RPMI8226 (cell line): ENCODE results near the gene PHACTR2.
"Not testable (repeated sequence)": the region's sequence is repeated elsewhere in the genome, so short reads cannot be mapped to it uniquely, and the experiment has no call there.

Experiments used
- DNase-seq: peaks from one replicate; pipeline ENCODE4 v3.0.0-alpha.2; 2015

Gene PHACTR2

GRCh38 chr6:143677891-143678791 is at the start of gene PHACTR2:
PHACTR2 (plus strand) TSS chr6:143677965; CDS start chr6:143678164, 199 bp downstream.
- no peak for DNase-seq

- DNase-seq: no peak
Observed at GRCh38 chr6:143629104-143630080, 48.4 kb upstream of the PHACTR2 start.

GRCh38 chr6:143631196-143631595 is 46.6 kb upstream of the PHACTR2 start:
- not testable (repeated sequence) for DNase-seq

- no peak for DNase-seq
Observed at GRCh38 chr6:143632894-143633293, 44.9 kb upstream of the PHACTR2 start.

GRCh38 chr6:143634486-143634885 is 43.3 kb upstream of the PHACTR2 start:
- no peak for DNase-seq

GRCh38 chr6:143637691-143638090 is 40.1 kb upstream of the PHACTR2 start:
- DNase-seq: no peak

- DNase-seq: no peak
Observed at GRCh38 chr6:143642403-143642802, 35.4 kb upstream of the PHACTR2 start.

GRCh38 chr6:143647191-143647590 is 30.6 kb upstream of the PHACTR2 start:
- DNase-seq: no peak

GRCh38 chr6:143647732-143648131 is 30.0 kb upstream of the PHACTR2 start:
- no peak for DNase-seq

GRCh38 chr6:143649319-143649718 is 28.4 kb upstream of the PHACTR2 start:
- not testable (repeated sequence) for DNase-seq

- not testable (repeated sequence) for DNase-seq
Observed at GRCh38 chr6:143651328-143651727, 26.4 kb upstream of the PHACTR2 start.

GRCh38 chr6:143652841-143653331 is 24.9 kb upstream of the PHACTR2 start:
- no peak for DNase-seq

GRCh38 chr6:143655541-143655940 is 22.2 kb upstream of the PHACTR2 start:
- DNase-seq: no peak

GRCh38 chr6:143656026-143656425 is 21.7 kb upstream of the PHACTR2 start:
- no peak for DNase-seq

GRCh38 chr6:143657809-143658208 is 20.0 kb upstream of the PHACTR2 start:
- no peak for DNase-seq

GRCh38 chr6:143660170-143660569 is 17.6 kb upstream of the PHACTR2 start:
- DNase-seq: not testable (repeated sequence)

GRCh38 chr6:143664171-143664570 is 13.6 kb upstream of the PHACTR2 start:
- DNase-seq: no peak

- DNase-seq: not testable (repeated sequence)
Observed at GRCh38 chr6:143666007-143666406, 11.8 kb upstream of the PHACTR2 start.

GRCh38 chr6:143669483-143669882 is 8.3 kb upstream of the PHACTR2 start:
- DNase-seq: not testable (repeated sequence)

GRCh38 chr6:143673669-143674068 is 4.1 kb upstream of the PHACTR2 start:
- DNase-seq: no peak

GRCh38 chr6:143674483-143675381 is 3.0 kb upstream of the PHACTR2 start:
- no peak for DNase-seq

- DNase-seq: no peak
Observed at GRCh38 chr6:143675382-143675900, 2.3 kb upstream of the PHACTR2 start.
